GM21381 (cell line): Measurements from ENCODE around the gene ZNF205.
"Not testable (repeated sequence)": the region's sequence is repeated elsewhere in the genome, so short reads cannot be mapped to it uniquely, and the experiment has no call there.

Experiments used
- ATAC-seq: cut with Tn5 transposase; IDR thresholded peaks from one replicate; pipeline ENCODE4 v1.9.1; 2021; ENCODE audit warnings: mild to moderate bottlenecking, moderate library complexity; ENCODE audit not compliant: unreplicated experiment

The ZNF205 gene

GRCh38 chr16:3129137-3130131 is 17.0 kb downstream of the ZNF205 start:
- ATAC-seq, result peak; percentile 45

GRCh38 chr16:3131755-3132377 is 19.5 kb downstream of the ZNF205 start:
- no peak for ATAC-seq

GRCh38 chr16:3133844-3134243 is 21.5 kb downstream of the ZNF205 start:
- ATAC-seq, result no peak

GRCh38 chr16:3134338-3135125 is 22.1 kb downstream of the ZNF205 start, which contains the start of gene ZNF213:
Gene ZNF213 (plus strand): TSS chr16:3135029. CDS start chr16:3137281, 2,252 bp downstream.
- ATAC-seq, result peak; percentile 90

- no peak for ATAC-seq
Measured at GRCh38 chr16:3135126-3135715, 22.8 kb downstream of the ZNF205 start.

GRCh38 chr16:3137267-3137666 is 24.9 kb downstream of the ZNF205 start:
- ATAC-seq, result no peak

- ATAC-seq, result no peak
Measured at GRCh38 chr16:3138342-3138741, 26.0 kb downstream of the ZNF205 start.

GRCh38 chr16:3138823-3139426 is 26.5 kb downstream of the ZNF205 start:
- ATAC-seq, result no peak

GRCh38 chr16:3139561-3139960 is 27.2 kb downstream of the ZNF205 start:
- ATAC-seq, result not testable (repeated sequence)

- no peak for ATAC-seq
Measured at GRCh38 chr16:3140603-3141427, 28.4 kb downstream of the ZNF205 start.

- ATAC-seq, result no peak
Measured at GRCh38 chr16:3141781-3142311, 29.5 kb downstream of the ZNF205 start.

- no peak for ATAC-seq
Measured at GRCh38 chr16:3142327-3142726, 29.9 kb downstream of the ZNF205 start.

- no peak for ATAC-seq
Measured at GRCh38 chr16:3142770-3143169, 30.4 kb downstream of the ZNF205 start.

GRCh38 chr16:3143189-3143588 is 30.8 kb downstream of the ZNF205 start:
- ATAC-seq, result no peak

- no peak for ATAC-seq
Measured at GRCh38 chr16:3143598-3144320, 31.4 kb downstream of the ZNF205 start.

GRCh38 chr16:3144321-3144983 is 32.1 kb downstream of the ZNF205 start:
- ATAC-seq, result no peak

GRCh38 chr16:3145151-3145550 is 32.8 kb downstream of the ZNF205 start:
- ATAC-seq, result no peak

GRCh38 chr16:3145660-3146059 is 33.3 kb downstream of the ZNF205 start:
- ATAC-seq, result no peak
